HG03432 (cell line): ENCODE data around the gene IFITM1.
"Not testable (repeated sequence)": the region's sequence is repeated elsewhere in the genome, so short reads cannot be mapped to it uniquely, and the experiment has no call there.

Source experiments
- ATAC-seq: cut with Tn5 transposase; IDR thresholded peaks from one replicate; pipeline ENCODE4 v1.9.1; 2021; ENCODE audit warnings: mild to moderate bottlenecking, moderate library complexity; ENCODE audit not compliant: unreplicated experiment

IFITM1 gene

DNA sequence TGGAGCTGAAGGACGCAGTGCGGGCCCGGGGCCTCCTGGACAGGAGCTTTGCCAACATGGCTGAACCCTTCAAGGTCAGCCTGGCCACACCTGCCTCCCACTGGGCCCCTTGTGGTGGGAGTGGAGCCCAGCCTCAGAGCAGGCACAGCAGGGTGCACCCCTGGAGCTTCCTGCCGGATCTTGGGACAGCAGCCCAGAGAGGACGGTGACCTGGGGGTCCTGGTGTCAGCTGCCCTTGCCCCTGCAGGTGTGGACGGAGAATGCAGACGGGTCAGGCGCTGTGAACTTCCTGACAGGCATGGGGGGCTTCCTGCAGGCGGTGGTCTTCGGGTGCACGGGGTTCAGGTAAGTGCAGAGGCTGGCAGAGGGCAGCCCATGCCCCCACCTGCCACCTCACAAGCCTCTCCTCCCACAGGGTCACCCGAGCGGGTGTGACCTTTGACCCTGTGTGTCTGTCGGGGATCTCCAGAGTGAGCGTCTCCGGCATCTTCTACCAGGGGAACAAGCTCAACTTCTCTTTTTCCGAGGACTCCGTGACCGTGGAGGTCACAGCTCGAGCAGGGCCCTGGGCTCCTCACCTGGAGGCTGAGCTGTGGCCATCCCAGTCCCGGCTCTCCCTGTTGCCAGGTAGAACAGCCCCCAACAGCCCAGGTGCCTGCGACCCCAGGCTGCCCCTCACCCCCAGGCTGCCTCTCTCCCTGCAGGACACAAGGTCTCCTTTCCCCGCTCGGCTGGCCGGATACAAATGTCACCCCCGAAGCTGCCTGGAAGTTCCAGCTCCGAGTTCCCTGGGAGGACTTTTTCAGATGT is 19.8 kb upstream of the IFITM1 start:
- no peak for ATAC-seq

- no peak for ATAC-seq
These were observed 19.1 kb upstream of the IFITM1 start for GRCh38 chr11:294780-295179.

DNA sequence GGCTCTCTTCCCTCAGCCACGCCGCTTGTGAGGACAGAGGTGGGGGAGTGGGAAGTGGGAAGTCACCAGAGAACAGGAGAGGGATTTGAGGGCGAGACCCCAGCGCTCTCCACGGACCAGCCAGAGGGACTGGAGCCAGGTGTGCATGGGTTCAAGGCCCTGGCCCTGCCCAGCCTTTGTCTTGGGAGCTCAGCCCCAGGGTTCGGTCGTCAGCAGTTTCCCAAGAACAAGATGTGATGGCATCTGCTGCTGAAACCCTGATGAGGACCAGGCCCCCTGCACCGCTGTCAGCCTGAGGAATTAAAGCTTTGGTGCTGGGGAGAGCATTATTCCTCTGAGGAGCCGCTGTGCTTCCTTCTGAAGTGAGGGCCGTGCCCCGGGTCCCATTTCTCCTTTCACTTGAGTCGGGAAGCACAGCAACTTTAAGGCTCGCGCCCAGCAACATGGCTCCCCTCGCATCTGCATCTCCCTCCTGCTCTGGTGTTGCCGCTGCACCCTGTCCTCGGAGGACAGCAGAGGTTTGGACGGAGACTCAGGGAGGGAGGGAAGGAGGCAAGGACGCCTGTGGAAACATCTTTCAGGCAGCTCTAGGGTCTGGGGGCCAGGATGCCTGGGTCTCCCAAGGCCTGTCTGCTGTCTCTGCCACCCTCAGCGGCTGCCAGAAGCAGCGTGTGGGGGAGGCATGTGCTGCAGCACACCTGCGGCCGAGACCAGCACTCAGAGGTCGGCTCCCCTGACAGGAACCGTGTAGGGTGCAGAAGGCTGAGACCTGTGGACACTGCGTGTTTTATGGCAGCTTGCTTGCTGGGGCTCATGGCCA is 18.3 kb upstream of the IFITM1 start:
- ATAC-seq: no peak

GRCh38 chr11:296171-297050 is 17.4 kb upstream of the IFITM1 start:
- ATAC-seq: no peak

DNA sequence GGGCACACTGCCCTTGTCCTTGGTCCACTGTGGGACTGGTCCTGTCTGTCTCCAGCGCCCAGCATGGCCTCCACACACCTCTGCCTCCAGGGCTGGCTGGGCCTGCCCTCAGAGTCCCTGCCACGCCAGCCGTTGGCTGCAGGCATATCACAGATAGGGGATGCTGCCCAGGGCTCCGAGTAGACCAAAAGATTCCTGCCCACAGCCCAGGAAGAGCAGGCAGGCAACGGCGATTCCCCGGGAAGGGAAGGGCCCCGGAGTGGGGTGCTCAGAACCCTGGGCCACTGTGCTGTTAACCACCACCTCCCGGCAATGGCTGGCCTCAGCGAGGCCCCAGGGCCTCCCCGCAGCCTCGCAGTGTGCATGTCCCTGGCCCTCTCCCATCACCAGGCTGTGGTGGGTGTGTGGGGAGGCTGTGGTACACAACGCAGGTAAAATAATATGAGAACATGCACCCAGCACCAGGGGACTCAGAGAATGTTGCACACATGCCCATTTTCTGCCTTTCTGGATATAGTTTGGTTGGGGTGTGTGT is 16.7 kb upstream of the IFITM1 start:
- ATAC-seq: no peak

DNA sequence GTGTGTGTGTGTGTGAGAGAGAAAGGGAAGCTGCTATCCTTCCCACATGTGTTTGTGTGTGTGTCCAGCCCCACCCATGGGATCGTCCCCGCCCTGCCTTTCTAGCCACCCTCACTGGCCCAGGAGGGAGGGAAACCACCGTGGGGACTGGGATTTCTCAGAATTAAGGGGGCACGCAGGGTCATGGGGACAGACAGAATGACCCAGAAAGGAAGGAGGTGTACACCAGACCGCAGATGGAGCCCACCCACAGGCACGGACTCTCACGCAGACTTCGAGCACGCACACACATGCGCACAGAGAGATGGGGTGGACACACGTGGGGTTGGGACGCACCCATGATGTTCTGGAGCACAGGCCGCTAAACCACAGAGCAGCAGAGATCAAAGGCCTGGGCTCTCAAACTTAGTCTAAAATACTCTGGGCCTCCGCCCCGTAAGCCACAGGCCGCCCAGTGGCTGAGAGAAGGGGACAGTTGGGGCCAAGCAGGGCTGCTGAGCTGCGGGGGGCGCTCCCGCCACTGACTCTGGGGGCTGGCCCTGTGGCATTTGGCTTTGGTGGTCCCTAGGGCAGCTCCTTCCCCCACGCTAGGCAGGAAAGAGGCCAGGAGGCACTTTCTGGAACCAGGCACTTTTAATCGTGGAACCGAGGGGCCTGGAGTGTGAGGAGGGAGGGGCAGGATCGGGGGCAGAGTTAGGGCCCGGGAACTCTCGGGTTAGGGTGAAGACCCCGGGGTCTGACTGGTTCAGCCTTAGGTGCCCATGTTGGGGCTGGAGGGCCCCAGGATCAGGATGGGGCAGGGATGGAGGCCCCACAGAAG is 16.0 kb upstream of the IFITM1 start:
- ATAC-seq: no peak

- no peak for ATAC-seq
These were observed 15.3 kb upstream of the IFITM1 start for GRCh38 chr11:298406-299065.

- no peak for ATAC-seq
These were observed 14.6 kb upstream of the IFITM1 start, which contains the start of gene IFITM5 for GRCh38 chr11:299081-299891. Gene IFITM5 (minus strand): TSS chr11:299526. CDS start chr11:299490, 36 bp downstream.

GRCh38 chr11:299951-300735 is 13.7 kb upstream of the IFITM1 start:
- ATAC-seq: no peak

DNA sequence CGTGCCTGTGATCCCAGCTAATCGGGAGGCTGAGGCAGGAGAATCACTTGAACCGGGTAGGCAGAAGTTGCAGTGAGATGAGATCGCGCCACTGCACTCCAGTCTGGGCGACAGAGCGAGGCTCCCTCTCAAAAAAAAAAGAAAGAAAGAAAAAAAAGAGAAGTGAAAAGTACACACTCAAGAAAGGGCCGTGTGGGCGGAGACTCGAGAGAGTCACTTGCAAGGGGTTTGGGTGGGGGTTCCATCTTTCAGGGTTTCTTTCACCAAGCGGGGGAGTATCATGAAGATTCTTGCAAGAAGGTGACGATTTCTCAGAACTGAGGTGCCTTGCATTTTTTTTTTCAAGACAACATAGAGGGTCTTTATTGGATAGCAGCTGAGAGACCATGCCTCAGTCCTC is 10.5 kb upstream of the IFITM1 start:
- no peak for ATAC-seq

GRCh38 chr11:304061-304506 is 9.8 kb upstream of the IFITM1 start:
- ATAC-seq: no peak

- no peak for ATAC-seq
These were observed 8.7 kb upstream of the IFITM1 start for GRCh38 chr11:304915-305843.

DNA sequence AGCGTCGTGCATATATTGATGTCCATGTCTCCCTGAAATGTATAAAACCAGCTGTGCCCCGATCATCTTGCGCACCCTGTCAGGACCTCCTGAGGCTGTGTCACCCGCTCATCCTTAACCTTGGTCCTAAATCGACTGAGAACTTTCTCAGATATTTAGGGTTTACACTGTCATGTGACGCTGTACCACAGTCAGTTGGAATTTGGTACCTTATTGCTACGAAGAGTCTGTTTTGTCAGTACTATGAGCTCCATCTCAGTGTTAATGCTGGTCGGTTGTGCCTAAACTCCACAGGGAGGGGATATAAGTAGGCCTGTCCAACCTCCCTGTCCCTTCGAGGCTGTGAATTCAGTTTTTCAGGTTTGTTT is 8.0 kb upstream of the IFITM1 start:
- no peak for ATAC-seq

DNA sequence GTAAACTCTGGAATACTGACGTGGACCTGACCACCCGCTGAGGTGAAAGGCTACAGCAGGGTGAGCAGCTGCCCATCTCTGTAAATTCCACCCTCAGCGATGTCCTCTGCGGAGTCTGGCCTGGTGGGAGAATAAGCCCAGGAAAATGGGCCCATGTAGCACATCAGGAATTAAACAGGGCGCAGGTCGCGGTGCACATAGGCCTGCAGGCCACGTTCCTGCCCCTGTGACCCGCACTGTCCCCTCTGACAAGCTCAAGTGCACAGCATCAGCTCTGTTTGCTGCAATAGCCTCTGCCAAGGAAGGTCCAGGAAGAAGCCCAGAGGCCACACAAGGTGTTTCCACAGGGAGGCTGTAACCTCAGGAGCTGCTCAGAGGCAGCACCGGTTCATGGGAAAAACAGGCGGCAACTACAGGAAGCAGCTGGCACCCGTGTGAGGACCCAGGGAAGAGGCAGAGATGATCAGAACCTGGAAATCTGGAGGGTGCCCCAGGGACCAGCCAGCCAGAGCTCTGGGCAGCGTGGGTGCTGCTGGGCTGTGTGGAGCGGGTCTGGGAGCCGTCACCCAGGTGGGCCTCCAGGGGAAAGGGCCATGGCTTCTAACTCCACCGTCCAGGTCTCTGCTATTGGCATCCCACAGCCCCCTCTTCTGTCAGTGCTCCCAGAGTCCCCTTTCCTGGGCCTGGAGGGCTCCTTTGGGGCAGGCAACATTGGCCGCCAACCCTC is 7.0 kb upstream of the IFITM1 start:
- ATAC-seq: no peak

DNA sequence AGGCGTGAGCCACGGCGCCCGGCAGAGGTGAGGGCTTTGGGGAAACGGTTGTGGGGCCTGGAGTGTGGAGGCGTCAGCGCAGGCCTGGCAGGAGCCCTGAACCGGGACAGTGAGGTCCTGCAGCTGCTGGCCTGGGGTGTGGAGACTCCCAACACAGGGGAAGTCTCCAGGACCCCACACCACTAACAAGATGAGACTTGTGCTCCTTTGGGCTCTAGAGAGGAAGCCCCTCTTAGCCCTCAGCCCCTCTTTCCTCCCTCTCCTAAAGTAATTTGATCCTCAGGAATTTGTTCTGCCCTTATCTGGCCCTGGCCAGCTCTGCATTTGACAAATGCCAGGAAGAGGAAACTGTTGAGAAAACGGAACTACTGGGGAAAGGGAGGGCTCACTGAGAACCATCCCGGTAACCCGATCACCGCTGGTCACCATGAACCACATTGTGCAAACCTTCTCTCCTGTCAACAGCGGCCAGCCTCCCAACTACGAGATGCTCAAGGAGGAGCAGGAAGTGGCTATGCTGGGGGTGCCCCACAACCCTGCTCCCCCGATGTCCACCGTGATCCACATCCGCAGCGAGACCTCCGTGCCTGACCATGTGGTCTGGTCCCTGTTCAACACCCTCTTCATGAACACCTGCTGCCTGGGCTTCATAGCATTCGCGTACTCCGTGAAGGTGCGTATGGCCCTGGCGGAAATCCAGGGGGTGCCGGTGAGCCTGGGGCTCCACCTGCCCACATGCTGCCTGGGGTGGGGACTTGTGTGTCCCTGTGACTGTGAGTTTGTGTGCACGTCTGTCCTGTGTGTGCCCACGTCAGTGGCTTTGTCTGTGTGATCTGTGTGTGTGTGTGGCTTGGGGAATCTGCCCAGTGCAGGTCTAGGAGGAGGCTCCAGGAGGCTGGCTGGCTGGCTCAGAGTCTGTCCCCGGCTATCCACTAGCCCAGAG is 5.8 kb upstream of the IFITM1 start, which contains the start of gene IFITM2:
TSS of gene IFITM2 (plus strand) at position 51 of the 943 bp plus-strand sequence. CDS start at position 428, 377 bp downstream.
- not testable (repeated sequence) for ATAC-seq
